ENCODE measurements around the gene CD163. TPM values are rescaled to one million over a fixed set of nuclear protein-coding genes. Genes with fewer than 3 reads are reported as not detected.
A peak's percentile ranks its signal among the peaks of the same experiment; 100 is the strongest.
"Not testable (repeated sequence)": the region's sequence is repeated elsewhere in the genome, so short reads cannot be mapped to it uniquely, and the experiment has no call there.

The CD163 gene
- total RNA-seq, 1 donor from 2014 or later = not detected

- DNase-seq (ENCODE audit: low read depth in 2 of 2) = no peak
Measured at GRCh38 chr12:7450667-7451066, 52.9 kb downstream of the CD163 start.

DNA sequence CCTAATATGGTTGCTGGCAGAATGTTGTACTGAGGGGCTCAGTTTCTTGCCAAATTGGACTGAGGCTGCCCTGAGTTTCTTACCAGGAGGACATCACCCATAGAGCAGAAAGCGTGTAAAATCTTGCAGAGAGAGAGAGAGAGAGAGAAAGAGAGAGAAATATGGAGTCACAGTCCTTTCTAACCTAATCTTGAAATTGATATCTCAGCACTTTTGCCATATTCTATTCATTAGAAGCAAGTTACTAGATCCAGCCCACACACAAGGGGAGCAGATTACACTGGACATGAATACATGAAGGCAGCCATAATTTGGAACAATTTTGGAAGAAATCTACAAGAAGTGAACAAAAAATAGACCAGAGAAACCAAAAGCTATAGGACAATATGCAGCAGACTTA is 55.5 kb downstream of the CD163 start:
- DNase-seq (ENCODE audit: low read depth in 2 of 2) = no peak

- no peak for DNase-seq (ENCODE audit: low read depth in 2 of 2)
Measured at GRCh38 chr12:7444537-7444936, 59.0 kb downstream of the CD163 start.

- DNase-seq (ENCODE audit: low read depth in 2 of 2) = peak; percentile 4 to 34
Measured at GRCh38 chr12:7444076-7444475, 59.5 kb downstream of the CD163 start, which contains the start of gene CD163L1. Gene CD163L1 (minus strand): TSS chr12:7444153. CDS start chr12:7444127, 26 bp downstream.

- no peak for DNase-seq (ENCODE audit: low read depth in 2 of 2)
Measured at GRCh38 chr12:7441216-7441615, 62.4 kb downstream of the CD163 start.

GRCh38 chr12:7439579-7440505 is 63.7 kb downstream of the CD163 start:
- peak in 1 of 2 donors; percentile 56 for DNase-seq (ENCODE audit: low read depth in 2 of 2)

DNA sequence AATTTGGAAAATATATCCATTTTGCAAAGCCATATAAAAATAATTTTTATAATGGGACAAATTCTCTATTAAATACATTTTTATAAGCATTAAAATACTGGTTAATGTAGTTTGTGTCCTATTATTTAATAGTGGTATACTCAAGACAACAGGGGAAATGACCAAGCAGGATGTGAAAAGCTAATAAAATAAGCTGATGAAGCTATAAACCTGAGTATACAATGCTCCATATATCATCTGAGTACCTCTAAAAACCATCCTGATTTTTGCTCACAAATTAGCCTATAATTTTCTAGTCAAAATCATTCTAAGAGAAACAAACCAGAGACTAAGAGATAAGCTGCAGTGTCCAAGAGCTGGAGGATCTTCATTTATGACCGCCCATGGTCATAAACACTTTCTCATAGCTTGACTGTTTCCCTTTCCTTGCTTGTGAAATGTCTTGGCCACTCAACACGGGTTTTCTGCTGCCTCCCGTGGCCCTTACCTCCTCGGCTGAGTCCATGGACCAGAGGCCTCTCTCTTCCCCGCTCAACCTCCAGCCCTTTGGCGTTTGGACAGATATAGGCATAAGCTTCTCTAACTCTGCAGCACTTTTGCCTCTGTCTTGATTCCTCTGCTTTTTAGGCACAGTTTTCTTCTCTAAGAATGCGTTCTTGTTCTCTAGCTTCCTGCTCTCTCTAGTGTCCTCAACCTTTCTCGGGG is 65.1 kb downstream of the CD163 start:
- not testable (repeated sequence) for DNase-seq (ENCODE audit: low read depth in 2 of 2)

DNA sequence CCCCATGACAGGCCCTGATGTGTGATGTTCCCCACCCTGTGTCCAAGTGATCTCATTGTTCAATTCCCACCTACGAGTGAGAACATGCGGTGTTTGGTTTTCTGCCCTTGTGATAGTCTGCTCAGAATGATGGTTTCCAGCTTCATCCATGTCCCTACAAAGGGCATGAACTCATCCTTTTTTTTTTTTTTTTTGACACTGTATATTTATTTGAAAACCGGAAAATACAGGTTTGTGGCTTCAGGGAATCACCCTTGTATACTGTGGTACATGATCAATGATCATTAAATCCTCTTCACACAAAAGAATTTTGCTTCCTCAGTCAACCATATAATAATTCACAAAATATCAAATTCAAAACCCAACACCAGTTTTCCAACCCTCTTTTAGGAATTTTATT is 66.1 kb downstream of the CD163 start:
- DNase-seq (ENCODE audit: low read depth in 2 of 2) = not testable (repeated sequence)

DNA sequence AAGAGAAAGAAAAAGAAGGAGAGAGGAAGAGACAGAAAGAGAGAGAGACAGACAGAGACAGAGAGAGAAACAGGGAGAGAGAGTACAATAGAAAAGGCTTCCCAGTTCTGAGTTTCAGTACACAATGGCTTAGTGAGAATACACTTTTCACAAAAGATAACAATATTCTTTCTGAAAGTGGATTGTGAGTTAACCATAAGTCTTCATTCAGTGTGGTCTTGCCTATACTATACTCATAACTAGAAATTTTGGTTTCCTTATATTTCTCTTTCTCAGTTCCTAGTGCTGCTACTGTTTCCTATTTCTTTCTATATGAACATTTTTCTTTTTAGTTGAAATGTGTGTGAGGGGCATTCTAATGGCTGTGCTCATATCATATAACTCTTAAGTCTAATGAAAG is 68.9 kb downstream of the CD163 start:
- no peak for DNase-seq (ENCODE audit: low read depth in 2 of 2)

GRCh38 chr12:7433276-7433822 is 70.2 kb downstream of the CD163 start:
- DNase-seq (ENCODE audit: low read depth in 2 of 2) = peak; percentile 79 to 92

DNA sequence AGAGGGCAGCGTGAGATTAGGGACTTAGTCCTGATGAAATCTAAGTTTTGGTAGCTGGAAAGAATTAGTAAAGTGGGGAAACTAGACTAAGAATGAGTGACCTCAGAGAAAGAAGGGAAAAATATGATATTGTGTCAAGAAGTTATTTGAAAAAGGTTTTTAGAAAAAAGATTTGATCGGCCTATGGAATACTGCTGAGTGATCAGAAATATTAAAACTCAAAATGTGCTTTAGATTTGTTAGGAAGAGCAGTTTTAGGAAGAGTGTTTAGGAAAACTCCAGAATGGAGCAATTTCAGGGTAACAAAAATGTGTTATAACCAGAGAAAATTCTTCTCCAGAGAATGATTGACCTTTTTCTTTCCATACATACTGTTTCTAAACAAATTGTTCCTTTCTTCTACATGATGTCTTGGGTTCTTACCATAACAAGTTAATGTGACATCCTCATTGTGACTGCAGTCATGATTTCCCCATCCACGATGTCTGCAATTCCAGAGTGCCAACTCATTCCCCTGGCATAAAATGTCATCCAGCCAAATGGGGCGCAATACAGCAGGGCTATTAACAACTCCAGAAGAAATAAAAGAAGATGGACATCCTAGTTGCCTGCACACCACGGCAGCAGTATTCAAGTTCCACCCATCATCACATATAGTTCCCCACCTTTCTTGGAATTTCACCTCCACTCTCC is 71.4 kb downstream of the CD163 start:
- DNase-seq (ENCODE audit: low read depth in 2 of 2) = no peak

Other genes with a start within 250 kb of the CD163 start
- gene ACSM4, start 199.7 kb downstream of the CD163 start, total RNA-seq = not detected in 2 replicates
- gene CD163L1, start 59.6 kb downstream of the CD163 start, total RNA-seq = 16.0 and 23.6 TPM in 2 replicates
- gene APOBEC1, start 162.1 kb upstream of the CD163 start, total RNA-seq = not detected in 2 replicates
- gene GDF3, start 192.0 kb upstream of the CD163 start, total RNA-seq = 0.51 and 1.0 TPM in 2 replicates
- gene DPPA3, start 207.7 kb upstream of the CD163 start, total RNA-seq = not detected in 2 replicates
- gene CLEC4C, start 243.6 kb upstream of the CD163 start, total RNA-seq = not detected in 2 replicates